HG03432 (cell line): ENCODE data around the gene KLHL29.

Source experiments
- ATAC-seq: cut with Tn5 transposase; IDR thresholded peaks from one replicate; pipeline ENCODE4 v1.9.1; 2021; ENCODE audit warnings: mild to moderate bottlenecking, moderate library complexity; ENCODE audit not compliant: unreplicated experiment

Gene KLHL29

DNA sequence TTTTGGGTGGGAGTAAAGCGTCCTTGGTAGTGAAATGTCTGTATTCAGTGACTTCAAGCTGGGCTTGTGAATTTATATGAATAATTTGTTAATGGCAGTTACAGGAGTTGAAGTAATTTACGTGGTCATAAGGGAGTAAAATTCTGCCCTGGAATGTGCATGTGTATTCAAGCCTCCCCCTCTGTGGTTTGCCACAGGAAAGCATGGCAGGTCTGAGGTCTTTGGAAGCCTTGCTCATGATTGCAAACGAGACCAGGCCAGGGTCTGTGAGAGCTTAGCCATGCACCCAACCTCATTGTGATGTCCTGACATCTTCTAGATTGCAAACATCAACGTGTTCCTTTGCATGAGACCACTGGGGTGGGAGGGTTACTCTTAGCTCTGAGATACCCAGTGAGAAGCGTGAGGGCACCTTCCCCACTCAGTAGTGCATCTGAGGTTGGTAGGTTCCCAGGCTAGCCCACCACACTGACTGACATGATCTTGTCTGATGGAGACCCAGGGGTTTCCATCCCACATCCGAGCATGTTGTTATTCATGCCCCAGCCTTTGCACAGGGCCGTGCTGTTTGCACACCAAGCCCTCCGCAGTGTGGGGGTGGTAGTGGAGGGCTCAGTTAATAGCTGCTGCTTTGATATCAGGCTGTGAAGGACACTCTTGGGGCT, 216.5 kb downstream of the KLHL29 start:
- no peak for ATAC-seq

DNA sequence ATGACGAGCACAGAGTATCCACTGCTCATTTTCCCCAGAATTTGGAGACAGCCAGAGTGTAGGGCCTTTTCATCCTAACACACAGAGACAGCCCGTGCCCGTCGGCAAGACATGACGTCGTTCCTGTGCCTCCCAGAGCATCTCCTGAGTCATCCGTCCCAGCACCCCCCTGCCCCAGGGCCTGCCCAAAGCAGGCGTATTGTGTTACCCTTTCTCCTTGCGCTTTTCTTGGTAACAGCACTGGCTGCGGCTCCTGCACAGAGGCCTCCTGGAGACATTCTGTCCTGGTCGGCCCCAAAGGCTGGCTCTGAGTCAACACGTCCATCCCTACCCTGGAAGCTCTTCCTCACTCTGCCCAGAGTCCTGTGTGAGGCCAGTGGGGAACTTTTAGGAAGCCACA, 217.1 kb downstream of the KLHL29 start:
- no peak for ATAC-seq

DNA sequence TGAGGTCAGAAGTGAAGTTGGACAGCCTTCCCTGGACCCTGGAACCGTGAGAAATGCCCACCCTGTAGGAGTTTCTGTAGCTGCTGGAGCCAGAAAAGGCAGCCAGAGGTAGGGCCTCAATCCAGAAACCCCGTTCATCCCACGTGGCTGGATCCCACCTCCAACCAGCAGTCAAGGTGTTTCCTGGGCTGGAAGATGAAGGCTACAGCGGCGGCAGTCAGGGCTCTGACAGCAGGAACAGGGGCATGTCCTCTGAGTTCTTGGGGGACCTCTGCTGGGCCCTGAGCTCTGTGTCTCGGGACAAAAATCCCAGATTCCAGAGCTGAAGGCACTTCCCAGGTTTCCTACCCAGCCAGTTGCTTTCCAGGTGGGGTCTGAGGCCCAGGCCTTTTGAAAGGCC, 218.2 kb downstream of the KLHL29 start:
- no peak for ATAC-seq

DNA sequence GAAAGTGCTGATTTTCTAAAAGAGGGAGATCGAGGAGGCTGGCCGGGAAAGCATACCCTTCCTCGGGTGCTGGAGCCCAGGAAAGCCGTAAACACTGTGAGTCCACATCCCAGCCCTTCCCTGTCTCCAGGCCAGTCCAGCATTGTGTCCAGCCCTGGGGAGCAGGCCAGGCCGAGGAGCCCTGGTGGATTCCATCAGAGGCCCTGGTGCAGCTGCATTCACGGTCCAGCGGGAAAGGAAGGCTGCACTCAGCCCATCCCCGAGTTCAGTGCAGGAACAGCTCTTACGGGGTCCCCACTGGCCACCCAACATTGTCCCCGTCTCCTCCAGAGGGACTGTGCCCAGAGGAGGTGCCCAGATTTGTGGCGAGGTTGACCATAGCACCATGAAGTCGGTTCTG, 218.6 kb downstream of the KLHL29 start:
- ATAC-seq: no peak

DNA sequence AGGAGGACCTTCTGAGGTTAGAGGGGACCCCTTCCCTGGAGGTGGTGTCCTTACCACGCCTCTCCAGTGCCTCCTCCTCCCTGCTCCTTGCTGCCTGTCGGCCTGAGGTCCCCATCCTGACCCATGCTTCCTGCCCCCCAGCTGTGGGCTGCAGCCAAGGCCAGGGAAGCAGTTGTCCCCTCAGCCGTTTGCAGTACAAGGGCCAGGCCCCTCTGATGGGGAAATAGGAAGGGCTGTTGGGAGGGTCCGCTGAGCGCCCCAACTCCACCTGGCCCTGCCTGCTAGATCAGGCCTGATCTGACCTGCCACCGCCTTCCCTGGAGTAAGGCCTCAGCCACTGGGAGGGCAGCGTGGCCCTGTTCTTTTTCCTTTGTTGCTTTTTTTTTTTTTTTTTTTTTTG, 219.8 kb downstream of the KLHL29 start:
- no peak for ATAC-seq

DNA sequence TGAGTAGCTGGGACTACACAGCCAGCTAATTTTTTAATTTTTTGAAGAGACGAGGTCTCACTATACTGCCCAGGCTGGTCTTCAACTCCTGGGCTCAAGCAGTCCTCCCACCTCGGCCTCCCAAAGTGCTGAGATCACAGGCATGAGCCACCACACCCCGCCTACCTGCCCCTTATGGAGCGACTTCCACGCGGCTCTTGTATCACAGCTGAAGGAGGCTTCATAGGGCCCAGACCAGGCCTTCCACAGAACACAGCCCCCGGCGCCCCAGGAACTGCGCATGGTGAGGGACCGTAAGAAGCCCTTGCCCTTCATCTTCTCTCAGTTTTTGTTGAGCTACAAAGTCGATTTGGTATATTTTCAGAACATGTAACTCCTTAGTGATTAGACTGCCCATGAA, 220.3 kb downstream of the KLHL29 start:
- ATAC-seq: no peak

DNA sequence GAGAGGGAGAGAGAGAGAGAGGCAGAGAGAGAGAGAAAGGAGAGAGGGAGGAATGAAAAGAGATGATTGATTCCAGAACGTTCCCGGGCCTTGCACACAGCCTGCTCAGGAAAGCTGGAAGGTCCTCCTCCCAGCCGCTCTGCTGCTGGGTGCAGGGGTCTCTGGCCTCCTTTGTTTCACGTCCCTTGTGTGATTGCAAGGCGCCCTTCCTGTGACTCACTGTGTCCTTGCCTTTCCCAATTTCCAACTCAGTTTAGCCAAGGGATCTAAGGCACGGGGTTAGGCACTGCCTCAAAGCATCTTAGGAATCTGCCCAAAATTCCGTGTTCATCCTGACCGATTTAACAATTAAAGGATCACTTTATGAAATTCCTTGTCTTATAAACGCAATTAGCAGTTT, 221.2 kb downstream of the KLHL29 start:
- ATAC-seq: no peak

DNA sequence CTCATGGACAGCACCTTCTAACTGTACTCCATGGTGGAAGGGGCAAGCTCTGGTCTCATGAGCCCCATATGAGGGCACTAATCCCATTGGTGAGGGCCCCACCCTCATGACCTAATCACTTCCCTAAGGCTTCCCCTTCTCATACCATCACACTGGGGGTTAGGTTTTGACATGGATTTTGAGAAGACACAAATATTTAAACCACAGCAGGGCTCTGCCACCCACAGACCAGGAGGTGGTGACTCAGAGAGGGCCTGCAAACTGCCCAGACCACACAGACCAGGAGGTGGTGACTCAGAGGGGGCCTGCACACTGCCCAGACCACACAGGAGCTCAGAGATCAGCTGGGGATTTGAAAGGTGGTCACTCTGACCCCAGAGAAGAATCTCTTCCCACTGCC, 222.0 kb downstream of the KLHL29 start:
- ATAC-seq: no peak

DNA sequence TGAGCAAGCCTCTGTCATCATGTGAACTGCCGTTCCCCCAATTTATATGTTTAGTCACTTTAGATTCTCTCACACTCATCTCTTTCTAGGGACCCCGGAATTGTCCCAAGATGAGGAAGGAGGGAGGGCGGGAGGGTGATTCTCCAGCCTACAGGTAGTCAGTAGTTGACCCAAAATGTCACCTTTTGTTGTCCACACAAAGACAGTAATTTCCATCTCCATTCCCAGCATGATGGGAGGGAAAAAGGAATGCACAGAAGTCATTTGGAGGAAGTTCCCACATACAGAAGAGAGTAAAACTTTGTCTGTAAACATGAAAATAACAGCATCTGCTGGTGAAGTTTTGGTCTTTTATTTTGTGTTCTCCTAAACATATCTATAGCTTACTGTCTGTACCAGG, 222.9 kb downstream of the KLHL29 start:
- no peak for ATAC-seq

DNA sequence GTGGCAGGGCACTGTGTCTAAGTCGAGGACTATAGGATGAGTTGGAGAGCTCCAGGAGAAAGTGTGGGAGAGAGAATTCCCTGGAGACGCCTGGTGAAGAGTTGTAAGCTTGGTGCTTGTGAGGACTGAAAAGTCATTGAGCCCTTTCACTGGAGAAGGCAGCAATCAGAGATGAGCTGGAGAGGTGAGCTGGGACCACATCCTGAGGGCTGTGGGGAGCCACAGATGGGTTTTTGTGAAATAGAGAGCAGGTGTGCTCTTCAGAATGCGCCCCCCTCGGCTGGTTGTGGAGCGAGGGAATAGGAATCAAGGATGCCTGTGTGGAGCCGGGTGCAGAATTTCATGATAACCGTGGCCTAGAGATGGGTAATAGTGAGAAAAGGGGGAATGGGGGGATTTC, 224.3 kb downstream of the KLHL29 start:
- no peak for ATAC-seq

DNA sequence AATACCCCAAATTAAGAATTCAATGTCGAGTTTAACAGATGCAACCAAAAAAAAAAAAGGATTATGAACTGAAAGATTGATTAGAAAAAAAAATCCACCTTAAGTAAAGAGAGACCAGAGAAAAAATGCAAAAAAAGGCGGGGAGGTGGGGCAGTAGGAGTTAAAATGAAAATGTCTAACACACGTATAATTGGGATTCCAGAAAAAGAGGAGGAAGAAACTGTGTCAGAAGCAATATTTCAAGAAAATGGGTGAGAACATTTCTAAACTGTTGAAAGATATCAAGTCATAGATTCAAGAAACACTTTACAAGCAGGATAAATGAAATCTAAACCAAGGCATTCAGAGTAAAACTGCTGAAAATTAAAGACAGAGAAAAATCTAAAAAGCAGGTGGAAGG, 226.9 kb downstream of the KLHL29 start:
- no peak for ATAC-seq

DNA sequence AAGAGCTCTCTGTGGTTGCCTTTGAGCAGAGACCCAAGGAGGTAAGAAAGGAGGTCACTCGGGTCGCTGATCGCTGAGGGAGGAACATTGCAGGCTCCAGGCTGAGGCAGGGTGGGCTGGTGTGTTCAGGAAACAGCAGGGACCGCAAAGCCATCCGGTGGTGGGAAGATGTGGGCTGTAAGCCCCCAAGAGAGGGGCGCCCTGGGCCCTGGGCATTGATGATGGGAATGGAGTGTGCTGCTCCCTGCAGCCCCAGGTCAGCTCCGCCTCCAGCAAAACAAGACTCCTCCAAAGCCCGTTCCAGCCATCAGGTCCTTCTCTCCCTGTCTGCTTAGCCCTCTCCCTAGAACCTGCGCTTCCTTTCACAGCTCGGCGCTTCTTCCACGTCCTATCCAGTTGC, 229.7 kb downstream of the KLHL29 start:
- no peak for ATAC-seq

DNA sequence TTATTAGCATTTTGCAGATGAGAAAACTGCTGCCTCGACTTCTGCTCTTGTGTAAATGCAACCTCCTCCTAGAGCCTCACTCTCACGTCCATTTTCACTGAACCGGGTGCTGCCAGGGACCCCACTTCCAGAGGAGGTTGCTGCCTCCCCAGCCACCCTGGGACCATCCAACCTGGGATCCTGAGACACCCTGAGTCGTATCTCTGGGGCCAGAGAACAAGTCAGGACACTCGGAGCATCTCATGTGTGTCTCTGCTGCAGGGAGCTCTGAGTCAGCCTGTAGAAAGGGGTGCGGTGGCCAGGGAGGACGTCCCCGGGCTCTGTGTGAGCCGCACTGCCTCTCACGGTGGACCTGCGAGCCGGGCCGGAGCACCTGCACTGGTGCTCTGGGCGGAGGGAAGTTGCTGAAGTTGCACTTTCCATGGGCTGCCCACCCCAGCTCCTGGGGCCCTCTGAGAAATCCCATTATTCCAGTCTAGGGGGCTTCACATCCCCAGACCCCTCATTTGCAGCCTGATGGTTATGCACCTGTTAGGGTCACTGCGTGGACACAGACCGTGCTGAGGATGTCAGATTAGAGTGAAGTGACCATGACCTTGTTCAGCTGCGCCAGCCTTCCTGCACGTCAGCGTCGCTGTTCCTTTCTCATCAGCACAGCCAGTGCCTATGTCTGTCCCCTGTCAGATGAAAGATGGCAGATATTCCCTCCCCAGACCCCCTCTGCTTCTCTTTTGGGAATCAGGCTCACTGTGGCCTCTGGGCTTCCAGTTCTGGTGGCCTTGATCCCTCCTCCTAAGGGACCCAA, 230.4 kb downstream of the KLHL29 start:
- ATAC-seq: no peak

DNA sequence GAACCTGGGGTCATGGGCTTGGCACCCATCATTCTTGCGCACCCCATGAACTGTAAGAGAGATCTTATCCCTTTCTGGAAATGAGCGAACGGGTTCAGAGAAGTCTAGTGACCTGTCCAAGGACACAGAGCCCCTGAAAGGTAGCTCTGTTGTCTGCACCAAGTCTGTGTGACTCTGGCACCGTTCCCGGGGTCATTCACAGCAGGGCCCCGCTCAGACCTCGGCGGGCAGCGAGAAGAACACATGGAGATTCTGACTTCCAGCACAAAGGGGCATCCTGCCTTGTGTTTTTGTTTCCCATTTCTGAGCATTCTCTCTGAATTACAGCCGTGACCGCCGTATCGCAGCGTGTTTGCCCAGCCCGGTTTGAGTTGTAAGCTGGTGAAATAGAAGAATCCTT, 231.7 kb downstream of the KLHL29 start:
- ATAC-seq: no peak

DNA sequence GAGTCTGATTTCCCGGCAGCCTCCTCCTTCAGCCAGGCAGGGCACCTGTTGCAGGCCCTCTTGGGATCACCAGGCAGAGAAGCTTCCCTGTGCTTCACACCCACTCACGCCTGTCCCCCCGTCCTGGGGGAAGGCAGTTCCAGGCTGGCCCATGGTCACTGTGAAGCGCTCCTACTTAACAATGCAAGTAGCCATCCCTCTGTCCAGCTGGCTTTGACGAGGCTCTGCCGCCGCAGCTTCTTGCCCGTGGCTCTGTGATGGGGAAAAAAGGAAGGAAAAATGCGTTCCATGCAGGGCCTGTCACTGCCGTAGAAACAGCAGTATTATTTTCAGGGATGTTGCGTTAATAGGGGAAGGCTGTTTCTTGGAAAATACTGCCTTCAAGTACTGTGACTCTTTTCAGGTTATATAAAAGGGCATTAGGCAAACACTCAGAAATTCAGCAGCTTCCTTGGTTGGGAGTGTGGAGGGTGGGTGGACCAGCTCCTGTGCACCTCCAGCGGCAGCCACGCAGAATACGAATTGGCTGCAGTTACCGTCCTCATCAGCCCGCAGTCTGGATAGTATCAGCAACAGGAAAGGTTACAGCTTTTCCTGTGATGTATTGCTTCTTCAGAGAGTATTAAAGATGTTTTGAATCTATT, 232.3 kb downstream of the KLHL29 start:
- no peak for ATAC-seq

DNA sequence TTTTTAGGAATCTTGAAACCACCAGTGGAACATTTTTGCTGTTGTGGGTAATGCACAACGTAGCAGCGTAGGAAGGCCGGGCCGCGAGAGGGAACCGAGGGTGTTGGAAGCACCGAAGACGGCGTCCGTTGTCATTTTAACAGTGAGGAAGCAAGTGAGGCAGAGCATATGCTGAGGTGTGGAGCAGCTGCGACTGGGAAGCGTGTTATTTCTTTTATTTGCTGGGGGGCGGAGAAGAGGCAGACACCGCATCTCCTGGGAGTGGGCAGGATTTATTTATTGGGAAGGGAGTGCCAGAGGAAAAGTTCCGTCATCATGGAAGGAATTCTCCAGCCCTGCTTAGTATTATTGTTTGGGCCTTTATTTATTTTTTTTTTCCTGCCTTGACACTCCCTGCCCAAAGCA, 232.8 kb downstream of the KLHL29 start:
- ATAC-seq: no peak

DNA sequence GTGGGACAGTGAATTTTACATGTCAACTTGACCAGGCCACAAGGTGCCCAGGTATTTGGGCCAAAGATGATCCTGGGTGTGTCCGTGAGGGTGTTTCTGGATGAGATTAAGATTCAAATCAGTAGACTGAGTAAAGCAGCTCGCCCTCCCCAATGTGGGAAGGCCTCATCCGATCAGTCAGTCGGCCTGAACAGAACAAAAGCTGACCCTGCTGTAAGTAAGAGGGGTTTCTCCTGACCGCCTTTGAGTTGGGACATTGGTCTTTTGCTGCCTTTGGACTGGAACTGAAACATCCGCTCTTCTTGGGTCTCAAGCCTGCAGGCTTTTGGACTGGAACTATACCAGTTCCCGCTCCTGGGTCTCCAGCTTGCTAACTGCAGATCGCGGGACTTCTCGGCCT, 233.3 kb downstream of the KLHL29 start:
- ATAC-seq: no peak

DNA sequence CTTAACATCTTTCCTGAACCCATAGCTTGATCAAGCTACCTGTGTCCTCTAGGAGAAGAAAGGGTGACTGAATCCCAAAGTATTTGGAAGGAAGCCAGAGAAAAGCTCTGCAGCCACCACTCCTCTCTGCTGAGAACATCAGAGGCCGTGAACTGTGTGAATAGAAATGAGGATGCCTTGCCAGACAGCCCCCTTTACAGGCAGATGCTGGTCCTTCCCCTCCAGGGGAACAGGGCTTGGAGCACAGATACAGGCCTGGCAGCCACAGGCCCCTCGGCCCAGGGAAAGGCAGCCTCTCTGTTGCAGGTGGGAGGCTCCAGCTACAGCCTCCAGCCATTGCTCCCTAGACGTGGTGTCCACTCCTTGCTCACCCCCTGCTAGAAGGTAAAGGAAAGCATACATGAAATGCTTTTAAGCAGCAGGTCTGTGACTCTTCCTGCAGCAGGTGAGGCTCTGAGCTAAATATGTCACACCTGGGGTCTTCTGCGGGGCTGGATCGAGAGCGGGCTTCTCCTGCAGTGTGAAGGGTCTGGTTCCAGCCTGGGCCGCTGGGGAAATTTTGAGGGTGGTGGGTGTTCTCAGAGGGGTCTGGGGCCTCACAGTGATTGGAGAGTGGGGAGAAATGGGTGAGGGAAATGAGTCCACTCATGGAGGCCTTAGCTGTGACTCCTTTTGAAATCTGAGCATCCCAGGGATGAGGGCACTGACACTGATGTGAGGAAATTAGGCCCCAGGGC, 234.0 kb downstream of the KLHL29 start:
- no peak for ATAC-seq

DNA sequence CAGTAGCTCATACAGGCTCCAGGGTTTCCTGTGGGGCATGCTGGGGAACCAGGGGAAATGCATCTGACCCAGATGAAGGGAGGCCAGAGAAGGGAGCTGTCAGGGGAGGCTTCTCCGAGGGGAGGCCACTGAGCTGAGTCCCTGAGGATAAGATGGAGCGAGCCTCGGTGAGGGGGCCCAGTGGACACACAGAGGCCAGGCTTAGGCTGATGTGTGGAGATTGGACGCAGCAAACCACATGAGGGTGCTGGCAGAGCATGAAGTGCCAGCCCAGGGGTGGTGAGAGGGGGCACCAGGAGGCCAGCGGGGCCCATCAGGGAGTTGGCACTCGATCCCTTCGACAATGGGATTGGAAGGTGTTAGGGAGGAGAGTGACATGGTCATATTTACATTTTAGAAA, 235.0 kb downstream of the KLHL29 start:
- no peak for ATAC-seq

DNA sequence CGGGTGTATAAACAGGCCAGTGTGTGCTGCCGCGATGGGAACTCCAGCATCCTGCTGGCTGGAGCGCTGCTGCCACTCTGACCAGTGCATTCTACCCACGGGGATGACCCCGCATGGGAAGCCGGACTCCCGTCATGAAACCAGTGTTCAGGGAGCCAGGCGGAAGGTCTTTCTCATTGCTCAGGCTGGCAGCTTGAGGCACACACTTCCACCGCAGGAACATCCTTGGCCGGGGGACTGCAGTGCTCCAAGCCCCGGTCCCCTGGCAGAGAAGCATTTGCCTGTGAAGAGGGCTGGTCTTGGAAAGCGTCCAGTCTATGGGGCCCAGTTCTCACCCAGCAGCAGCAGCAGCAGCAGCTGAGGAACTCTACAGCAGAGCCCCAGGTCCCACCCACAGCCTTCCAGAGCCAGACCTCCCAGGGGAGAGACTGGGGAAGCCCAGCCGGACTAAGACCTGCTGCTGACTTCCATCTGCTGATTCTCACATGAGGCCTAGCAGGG, 235.9 kb downstream of the KLHL29 start:
- peak; percentile 72 for ATAC-seq

DNA sequence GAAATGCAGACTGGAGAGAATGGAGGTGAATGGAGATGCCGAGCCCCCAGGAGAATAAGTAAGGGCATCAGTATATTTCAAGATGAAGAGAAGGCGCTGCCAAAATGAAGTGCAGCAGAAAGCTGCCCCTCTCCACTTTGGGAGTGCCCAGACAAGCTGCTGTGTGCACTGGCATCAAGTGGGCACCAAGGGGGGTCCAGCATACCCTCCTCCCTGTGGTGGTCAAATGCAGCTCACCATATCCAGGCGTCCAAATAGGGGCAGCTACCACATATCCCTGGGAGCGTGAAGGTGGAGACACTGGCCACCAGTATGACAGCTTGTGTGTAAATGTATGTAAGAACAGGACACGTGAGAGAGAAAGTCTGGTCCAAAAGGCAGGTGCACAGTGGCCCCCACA, 236.6 kb downstream of the KLHL29 start:
- no peak for ATAC-seq
